OCI-LY3 (cell line): ENCODE measurements around the gene TAF1L.

Experiments
- H2AFZ ChIP-seq: fragments of 200-600, 300-600 bp; shearing (Covaris generic); 2 replicates; pipeline ENCODE4 v1.6.0; 2014; ENCODE audit warnings: antibody characterized with exemption, low read depth, low read length
- H3K27ac ChIP-seq: fragments of 200-600, 300-600 bp; sonication (generic); 2 replicates; pipeline ENCODE4 v1.5.1; 2014; ENCODE audit warnings: mild to moderate bottlenecking, low read length, moderate library complexity, mixed read lengths
- H3K27me3 ChIP-seq: fragments of 200-600, 300-600 bp; sonication (generic); 2 replicates; pipeline ENCODE4 v1.6.1; 2014; ENCODE audit warnings: low read depth, low read length, mixed read lengths
- H3K36me3 ChIP-seq: fragments of 200-600, 300-600 bp; sonication (generic); replicated peaks from 2 replicates; pipeline ENCODE3; 2014; ENCODE audit warnings: low read depth, low read length, mixed read lengths
- H3K4me1 ChIP-seq: fragments of 300-600, 200-600 bp; sonication (generic); 2 replicates; pipeline ENCODE4 v1.6.1; 2014; ENCODE audit warnings: low read length, mixed read lengths
- H3K4me2 ChIP-seq: fragments of 200-600, 300-600 bp; sonication (generic); 2 replicates; pipeline ENCODE4 v1.6.1; 2014; ENCODE audit warnings: low read length, mixed read lengths
- H3K4me3 ChIP-seq: fragments of 300-600, 200-600 bp; sonication (generic); 2 replicates; pipeline ENCODE4 v1.5.1; 2014; ENCODE audit warnings: antibody characterized with exemption, mild to moderate bottlenecking, low read length, moderate library complexity
- H3K79me2 ChIP-seq: fragments of 300-600, 200-600 bp; shearing (Covaris generic); 2 replicates; pipeline ENCODE4 v1.6.1; 2014; ENCODE audit warnings: mild to moderate bottlenecking, low read length, mixed read lengths
- H3K9ac ChIP-seq: fragments of 300-600, 200-600 bp; shearing (Covaris generic); 2 replicates; pipeline ENCODE4 v1.6.0; 2014; ENCODE audit warnings: mild to moderate bottlenecking, low read length, moderate library complexity
- H3K9me3 ChIP-seq: fragments of 200-600, 300-600 bp; shearing (Covaris generic); 2 replicates; pipeline ENCODE4 v1.6.1; 2014; ENCODE audit warnings: low read length, mixed read lengths; ENCODE audit not compliant: insufficient read depth
- H4K20me1 ChIP-seq: fragments of 200-600, 300-600 bp; sonication (generic); 2 replicates; pipeline ENCODE4 v1.6.1; 2016; ENCODE audit warnings: low read length, mixed read lengths; ENCODE audit not compliant: insufficient read depth
- CTCF ChIP-seq: fragments of 200-600, 300-600 bp; sonication (generic); IDR thresholded peaks from 2 replicates; pipeline ENCODE4 v1.5.1; 2014; ENCODE audit warnings: antibody characterized with exemption, low read length, low read depth
- EZH2phosphoT487 ChIP-seq: fragments of 200-600 bp; shearing (Covaris generic); IDR thresholded peaks from 2 replicates; pipeline ENCODE4 v1.6.1; 2018; ENCODE audit warnings: antibody characterized with exemption, mixed run types, low read depth

The TAF1L gene

GRCh38 chr9:32627394-32627954 lies 8.0 kb downstream of the TAF1L start:
- peaks cover 43% of the 10 kb centered on the region for H3K4me1 ChIP-seq
- H3K79me2 ChIP-seq = no peaks in the 10 kb centered on the region
- H3K4me3 ChIP-seq = no peak overlapping the region
- no peak overlapping the region for H3K27ac ChIP-seq
- H3K9ac ChIP-seq = no peak overlapping the region
- TF ChIP-seq CTCF = no peak
- TF ChIP-seq EZH2phosphoT487 = no peak
- no peaks in the 10 kb centered on the region for H4K20me1 ChIP-seq
- no peaks in the 10 kb centered on the region for H3K27me3 ChIP-seq
- no peaks in the 10 kb centered on the region for H3K9me3 ChIP-seq
- H3K36me3 ChIP-seq = no peaks in the 10 kb centered on the region
- H2AFZ ChIP-seq = no peak overlapping the region
- H3K4me2 ChIP-seq = no peak overlapping the region

GRCh38 chr9:32625320-32625719 lies 10.1 kb downstream of the TAF1L start:
- peak overlapping the region; percentile 51; the same call in 1 of the 2 replicates for H3K9ac ChIP-seq
- H3K4me1 ChIP-seq = peaks cover 43% of the 10 kb centered on the region
- H2AFZ ChIP-seq = no peak overlapping the region
- H3K27ac ChIP-seq = peak overlapping the region; percentile 78
- no peaks in the 10 kb centered on the region for H3K36me3 ChIP-seq
- no peaks in the 10 kb centered on the region for H4K20me1 ChIP-seq
- H3K4me3 ChIP-seq = peak overlapping the region; percentile 56
- no peaks in the 10 kb centered on the region for H3K9me3 ChIP-seq
- H3K4me2 ChIP-seq = peak overlapping the region; percentile 77
- H3K27me3 ChIP-seq = no peaks in the 10 kb centered on the region
- no peaks in the 10 kb centered on the region for H3K79me2 ChIP-seq
- TF ChIP-seq EZH2phosphoT487 (no peak), CTCF (no peak)

- TF ChIP-seq EZH2phosphoT487 (no peak), CTCF (no peak)
- Histone ChIP-seq H3K9me3 (no peaks in the 10 kb centered on the region), H3K4me1 (peaks cover 43% of the 10 kb centered on the region), H3K27me3 (no peaks in the 10 kb centered on the region), H4K20me1 (no peaks in the 10 kb centered on the region), H3K4me2 (no peak overlapping the region), H2AFZ (no peak overlapping the region), H3K4me3 (no peak overlapping the region), H3K9ac (no peak overlapping the region), H3K79me2 (no peaks in the 10 kb centered on the region), H3K27ac (no peak overlapping the region), H3K36me3 (no peaks in the 10 kb centered on the region)
Observed at GRCh38 chr9:32622948-32623347, 12.5 kb downstream of the TAF1L start.

- Histone ChIP-seq H3K9ac (no peak overlapping the region), H3K36me3 (no peaks in the 10 kb centered on the region), H3K4me2 (no peak overlapping the region), H3K27me3 (no peaks in the 10 kb centered on the region), H4K20me1 (no peaks in the 10 kb centered on the region), H3K79me2 (no peaks in the 10 kb centered on the region), H3K4me3 (no peak overlapping the region), H3K27ac (no peak overlapping the region), H3K9me3 (no peaks in the 10 kb centered on the region), H2AFZ (no peak overlapping the region), H3K4me1 (peaks cover 7% of the 10 kb centered on the region)
- TF ChIP-seq CTCF (no peak), EZH2phosphoT487 (no peak)
Observed at GRCh38 chr9:32618261-32618660, 17.2 kb downstream of the TAF1L start.
